Brain microvascular endothelial cell (primary cell): ENCODE data around the gene CRTC1.
A peak's percentile ranks its signal among the peaks of the same experiment; 100 is the strongest.

Source experiments
- DNase-seq: peaks from one replicate; pipeline ENCODE4 v3.0.0-alpha.2; 2020
- H3K27ac ChIP-seq: fragments of 250-450 bp; sonication (Bioruptor Pico); 2 replicates; pipeline ENCODE4 v1.5.1; 2020; ENCODE audit warnings: mild to moderate bottlenecking, moderate library complexity
- H3K27me3 ChIP-seq: fragments of 250-450 bp; sonication (Bioruptor Pico); replicated peaks from 2 replicates; pipeline ENCODE4 v1.5.1; 2020; ENCODE audit warnings: mild to moderate bottlenecking
- H3K36me3 ChIP-seq: fragments of 250-450 bp; sonication (Bioruptor Pico); replicated peaks from 2 replicates; pipeline ENCODE4 v1.5.1; 2020; ENCODE audit warnings: mild to moderate bottlenecking
- H3K4me3 ChIP-seq: 2 replicates; pipeline ENCODE4 v1.5.1; 2011; ENCODE audit warnings: low read depth, mild to moderate bottlenecking, control low read depth, low read length, moderate library complexity
- in situ Hi-C: cut with HindIII; loops from 2 replicates; pipeline ENCODE4 v1.10.0; 2017; ENCODE audit warnings: low sequenced_read_pairs, low pct_ligation_motif_present
- TF ChIP-seq, protein P1 (sequence below): IDR thresholded peaks from 2 replicates; pipeline ENCODE4 v1.5.1; 2011; ENCODE audit warnings: low read depth, mild to moderate bottlenecking, moderate library complexity, low read length, control low read depth, inconsistent platforms; ENCODE audit errors: missing control alignments

CRTC1 gene

DNA sequence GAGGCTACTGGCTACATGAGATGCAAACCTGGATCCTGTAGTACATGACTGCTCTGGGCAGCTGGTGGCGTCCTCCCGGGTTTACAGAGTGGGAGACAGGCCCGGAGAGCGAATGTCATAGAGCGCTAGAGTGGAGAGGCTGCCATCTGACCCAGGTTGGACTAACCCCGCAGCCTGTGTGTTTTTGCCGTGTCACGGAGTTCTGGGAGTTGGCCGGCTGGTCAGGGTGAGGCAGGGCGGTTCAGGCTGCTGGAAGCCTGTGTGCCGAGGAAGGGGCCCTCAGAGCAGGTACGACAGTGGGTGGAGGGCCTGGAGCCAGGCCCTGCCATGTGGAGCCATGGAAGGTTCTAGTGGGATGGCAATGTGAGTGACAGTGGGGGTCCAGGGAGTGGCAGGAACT is 12.5 kb downstream of the CRTC1 start:
- TF ChIP-seq, protein P1, sequence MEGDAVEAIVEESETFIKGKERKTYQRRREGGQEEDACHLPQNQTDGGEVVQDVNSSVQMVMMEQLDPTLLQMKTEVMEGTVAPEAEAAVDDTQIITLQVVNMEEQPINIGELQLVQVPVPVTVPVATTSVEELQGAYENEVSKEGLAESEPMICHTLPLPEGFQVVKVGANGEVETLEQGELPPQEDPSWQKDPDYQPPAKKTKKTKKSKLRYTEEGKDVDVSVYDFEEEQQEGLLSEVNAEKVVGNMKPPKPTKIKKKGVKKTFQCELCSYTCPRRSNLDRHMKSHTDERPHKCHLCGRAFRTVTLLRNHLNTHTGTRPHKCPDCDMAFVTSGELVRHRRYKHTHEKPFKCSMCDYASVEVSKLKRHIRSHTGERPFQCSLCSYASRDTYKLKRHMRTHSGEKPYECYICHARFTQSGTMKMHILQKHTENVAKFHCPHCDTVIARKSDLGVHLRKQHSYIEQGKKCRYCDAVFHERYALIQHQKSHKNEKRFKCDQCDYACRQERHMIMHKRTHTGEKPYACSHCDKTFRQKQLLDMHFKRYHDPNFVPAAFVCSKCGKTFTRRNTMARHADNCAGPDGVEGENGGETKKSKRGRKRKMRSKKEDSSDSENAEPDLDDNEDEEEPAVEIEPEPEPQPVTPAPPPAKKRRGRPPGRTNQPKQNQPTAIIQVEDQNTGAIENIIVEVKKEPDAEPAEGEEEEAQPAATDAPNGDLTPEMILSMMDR = no peak
- Histone ChIP-seq H3K27me3 (no peaks in the 10 kb centered on the region), H3K27ac (no peak overlapping the region), H3K36me3 (no peaks in the 10 kb centered on the region), H3K4me3 (no peak overlapping the region)
- in situ Hi-C loops = no loop called here
- no peak for DNase-seq

DNA sequence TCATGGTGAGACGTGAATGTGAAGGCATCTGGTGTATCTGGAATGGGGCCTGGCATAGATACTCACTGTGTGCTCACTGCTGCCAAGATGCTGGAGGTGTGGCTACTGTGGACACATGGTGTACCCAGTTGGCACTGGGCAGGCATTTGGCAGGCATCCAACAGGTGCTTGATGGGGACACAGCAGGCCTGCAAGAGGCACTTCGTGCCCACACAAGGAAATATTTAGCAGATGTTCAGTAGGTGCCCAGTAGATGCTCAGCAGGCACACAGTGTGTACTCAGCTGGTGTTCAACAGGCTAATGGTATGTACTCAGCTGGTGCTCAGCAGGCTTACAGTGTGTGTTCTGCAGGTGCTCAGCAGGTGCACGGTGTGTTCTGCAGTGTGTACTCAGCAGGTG is 14.2 kb downstream of the CRTC1 start:
- TF ChIP-seq, protein P1 = no peak
- in situ Hi-C loops = no loop called here
- H3K4me3 ChIP-seq = no peak overlapping the region
- H3K27ac ChIP-seq = no peak overlapping the region
- H3K27me3 ChIP-seq = no peaks in the 10 kb centered on the region
- H3K36me3 ChIP-seq = no peaks in the 10 kb centered on the region
- DNase-seq = no peak

DNA sequence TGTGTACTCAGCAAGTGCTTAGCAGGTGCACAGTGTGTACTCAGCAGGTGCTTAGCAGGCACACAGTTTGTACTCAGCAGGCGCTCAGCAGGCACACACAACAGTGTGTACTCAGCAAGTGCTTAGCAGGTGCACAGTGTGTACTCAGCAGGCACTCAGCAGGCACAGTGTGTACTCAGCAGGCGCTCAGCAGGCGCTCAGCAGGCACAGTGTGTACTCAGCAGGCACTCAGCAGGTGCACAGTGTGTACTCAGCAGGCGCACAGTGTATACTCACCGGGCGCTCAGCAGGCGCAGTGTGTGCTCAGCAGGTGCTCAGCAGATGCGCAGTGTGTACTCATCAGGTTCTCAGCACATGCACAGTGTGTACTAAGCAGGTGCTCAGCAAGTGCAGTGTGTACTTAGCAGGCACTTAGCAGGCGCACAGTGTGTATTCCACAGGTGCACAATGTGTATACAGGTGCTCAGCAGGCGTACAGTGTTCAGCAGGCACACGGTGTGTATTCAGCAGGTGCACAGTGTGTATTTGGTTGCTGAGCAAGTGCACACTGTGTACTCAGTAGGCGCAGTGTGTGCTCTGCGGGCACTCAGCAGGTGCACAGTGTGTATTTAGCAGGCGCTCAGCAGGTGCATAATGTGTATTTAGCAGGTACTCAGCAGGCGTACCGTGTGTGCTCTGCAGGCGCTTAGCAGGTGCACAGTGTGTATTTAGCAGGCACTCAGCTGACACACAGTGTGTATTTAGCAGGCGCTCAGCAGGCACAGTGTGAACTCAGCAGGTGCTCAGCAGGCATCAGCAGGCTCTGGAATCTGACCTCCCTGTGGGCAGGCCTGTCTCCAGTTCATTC is 15.1 kb downstream of the CRTC1 start:
- Histone ChIP-seq H3K36me3 (no peaks in the 10 kb centered on the region), H3K4me3 (no peak overlapping the region), H3K27ac (no peak overlapping the region), H3K27me3 (no peaks in the 10 kb centered on the region)
- in situ Hi-C loops = no loop called here
- DNase-seq = no peak
- TF ChIP-seq, protein P1 = no peak

DNA sequence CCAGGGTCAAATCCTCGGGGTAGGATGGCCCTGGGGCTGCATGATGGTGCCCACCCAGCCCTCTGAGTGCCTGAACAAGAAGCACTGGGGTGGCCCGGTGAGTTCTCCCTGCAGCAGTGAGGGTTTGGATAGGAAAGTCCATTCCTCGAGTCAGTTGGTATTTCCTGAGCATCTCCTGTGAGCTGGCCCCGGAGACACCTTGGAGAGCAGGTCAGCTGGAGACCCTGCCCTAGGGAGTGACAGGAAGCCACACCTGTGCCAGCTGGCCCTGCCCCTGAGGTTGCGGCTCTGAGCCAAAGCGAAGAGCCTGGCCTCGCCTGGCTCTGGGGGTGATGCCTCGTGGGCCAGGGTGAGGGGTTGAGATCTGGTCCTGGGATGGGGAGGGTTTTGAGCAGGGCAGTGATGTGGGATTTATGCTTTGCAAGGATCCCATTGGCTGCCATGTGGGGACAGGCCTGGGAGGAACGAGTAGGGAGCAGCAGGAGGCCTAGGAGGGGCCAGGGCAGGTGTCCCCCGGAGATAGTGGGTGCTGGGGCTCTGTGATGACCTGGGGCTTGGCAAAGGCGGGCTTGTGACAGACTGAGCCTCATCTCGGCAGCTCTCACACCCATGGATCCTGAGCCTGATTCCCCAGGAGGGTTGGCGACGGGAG is 16.0 kb downstream of the CRTC1 start:
- Histone ChIP-seq H3K27ac (no peak overlapping the region), H3K4me3 (no peak overlapping the region), H3K36me3 (no peaks in the 10 kb centered on the region), H3K27me3 (no peaks in the 10 kb centered on the region)
- TF ChIP-seq, protein P1 = no peak
- in situ Hi-C loops = no loop called here
- DNase-seq = no peak

DNA sequence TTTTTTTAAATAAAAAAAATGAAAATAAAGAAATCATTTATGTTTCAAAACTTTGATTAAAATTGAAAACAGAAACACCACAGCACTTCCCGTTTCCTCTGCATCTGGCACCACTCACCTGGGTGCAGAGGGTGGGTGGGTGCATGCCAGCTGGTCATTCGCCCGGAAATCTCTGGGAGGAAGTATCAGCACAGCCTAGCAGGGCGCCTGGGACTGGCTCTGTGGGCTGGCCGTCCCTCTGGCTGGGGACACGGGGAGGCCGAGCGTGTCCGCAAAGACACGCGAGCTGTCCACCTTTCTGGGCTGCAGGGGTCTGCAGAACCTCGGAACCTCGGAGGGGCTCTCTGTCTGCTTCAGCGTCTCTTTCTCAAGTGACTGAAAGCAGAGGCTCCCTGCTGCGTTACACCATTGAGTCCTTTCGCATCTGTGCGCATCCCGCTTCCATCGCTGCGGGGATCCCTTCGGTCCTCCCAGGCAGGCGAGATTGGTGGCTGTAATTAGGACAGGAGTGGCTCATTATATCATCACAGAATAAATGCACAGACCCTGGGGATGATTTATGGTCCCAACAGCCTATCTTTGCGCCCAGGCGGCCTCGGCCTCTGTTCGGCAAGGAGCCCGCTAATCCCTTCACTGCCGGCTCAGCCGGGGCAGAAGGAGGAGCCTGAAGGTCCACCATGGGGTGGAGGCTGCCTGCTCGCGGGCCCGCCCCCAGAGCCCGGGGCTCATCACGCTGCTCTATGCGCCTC is 17.2 kb downstream of the CRTC1 start:
- no peaks in the 10 kb centered on the region for H3K27me3 ChIP-seq
- in situ Hi-C loops = no loop called here
- DNase-seq = peak; percentile 33
- H3K4me3 ChIP-seq = peak overlapping the region; percentile 39
- TF ChIP-seq, protein P1 = no peak
- H3K27ac ChIP-seq = no peak overlapping the region
- H3K36me3 ChIP-seq = no peaks in the 10 kb centered on the region
